Measurements from ENCODE around the gene PTGR3.

The PTGR3 gene

GRCh38 chr18:75165926-75166325, 43.0 kb downstream of the PTGR3 start:
- DNase-seq, result no peak

DNA sequence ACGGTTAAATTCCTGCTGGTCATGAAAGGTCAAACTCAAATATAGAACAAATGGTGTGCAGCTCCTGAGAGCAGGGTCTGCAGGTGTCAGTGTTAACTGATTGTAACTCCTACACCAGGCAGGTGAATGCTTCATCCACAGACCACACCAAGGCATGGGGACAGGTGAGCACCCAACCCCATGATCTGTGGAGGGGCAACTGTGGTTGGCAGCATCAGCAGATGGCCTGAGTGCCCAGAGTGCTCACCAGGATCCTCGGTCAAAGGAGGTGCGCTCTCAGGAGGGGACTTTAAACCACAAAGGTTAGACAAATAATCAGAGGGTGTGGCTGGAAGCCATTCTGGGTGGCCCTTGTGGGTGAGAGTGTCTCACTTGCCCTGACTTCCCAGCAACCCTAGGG, 44.5 kb downstream of the PTGR3 start:
- DNase-seq, result no peak

GRCh38 chr18:75163736-75164135, 45.2 kb downstream of the PTGR3 start:
- DNase-seq, result no peak

DNA sequence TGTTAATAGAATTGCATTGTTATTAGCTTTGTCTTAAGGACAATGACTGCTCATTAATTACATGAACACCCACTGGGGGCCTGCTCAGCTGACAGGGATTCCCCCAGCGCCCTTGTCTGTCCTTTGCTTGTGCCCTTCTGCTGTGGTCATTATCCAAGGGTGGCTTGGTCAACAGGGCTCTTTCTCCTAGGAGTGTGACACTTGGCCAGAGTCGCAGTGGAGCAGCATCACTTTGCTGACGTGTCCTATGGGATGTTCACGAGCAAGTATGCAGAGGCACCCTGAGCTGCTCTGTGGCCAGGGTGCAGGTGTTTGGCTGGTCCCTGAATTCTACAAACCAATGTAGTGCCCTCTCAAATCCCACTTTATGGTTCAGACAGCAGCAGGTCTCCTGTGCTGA, 46.0 kb downstream of the PTGR3 start:
- no peak for DNase-seq

- no peak for DNase-seq
Observed at GRCh38 chr18:75162467-75162866, 46.5 kb downstream of the PTGR3 start.

DNA sequence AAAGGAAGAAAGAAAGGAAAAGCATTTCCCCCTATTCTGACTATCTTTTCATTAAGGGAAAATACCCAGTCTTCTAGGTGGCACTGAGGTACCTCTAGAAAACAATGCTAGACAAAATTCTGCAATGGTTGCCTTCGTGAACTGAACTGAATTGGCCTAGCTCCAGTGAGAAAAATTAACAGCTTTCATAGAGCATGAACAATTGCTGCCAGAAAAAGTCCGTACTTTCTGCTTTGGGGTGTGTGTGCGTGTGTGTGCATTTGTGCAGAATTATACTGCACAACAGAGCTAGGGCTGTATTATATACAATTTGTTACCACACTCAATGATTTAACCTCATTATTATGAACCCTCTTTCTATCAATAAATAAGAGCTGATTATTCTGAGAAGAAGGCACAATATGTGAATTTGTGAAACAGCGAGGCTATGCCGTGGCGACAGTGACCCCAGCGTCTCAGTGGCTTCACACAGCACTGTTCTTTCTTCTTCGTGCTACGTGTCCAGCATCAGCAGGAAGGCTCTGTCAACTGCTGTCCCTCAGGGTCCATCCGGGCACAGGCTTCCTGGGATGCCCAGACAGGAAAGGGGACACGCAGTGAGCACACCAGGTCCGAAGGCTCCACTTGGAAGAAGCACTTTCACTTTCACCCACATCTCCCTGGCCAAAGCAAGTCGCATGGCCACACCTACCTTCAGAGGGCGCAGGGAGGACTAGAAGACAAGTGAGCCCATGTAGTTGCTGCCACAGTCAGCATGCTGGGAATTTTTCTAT, 47.5 kb downstream of the PTGR3 start:
- no peak for DNase-seq

- DNase-seq, result no peak
Observed at GRCh38 chr18:75160364-75160763, 48.6 kb downstream of the PTGR3 start.

- DNase-seq, result no peak
Observed at GRCh38 chr18:75159646-75160356, 49.1 kb downstream of the PTGR3 start.

- no peak for DNase-seq
Observed at GRCh38 chr18:75159238-75159518, 49.8 kb downstream of the PTGR3 start.

All from stimulated activated CD4-positive, alpha-beta T cell treated with anti-CD3 and anti-CD28 coated beads, Interleukin-1b, Interleukin-23, amount 100 ng/mL, for 48 hours (primary cell).